Measurements from ENCODE around the gene CSNK1G2. TPM values are rescaled to one million over a fixed set of nuclear protein-coding genes. Genes with fewer than 3 reads are reported as not detected.

The CSNK1G2 gene
- total RNA-seq, 1 experiment from 2014 or later, result 100.0 TPM

DNA sequence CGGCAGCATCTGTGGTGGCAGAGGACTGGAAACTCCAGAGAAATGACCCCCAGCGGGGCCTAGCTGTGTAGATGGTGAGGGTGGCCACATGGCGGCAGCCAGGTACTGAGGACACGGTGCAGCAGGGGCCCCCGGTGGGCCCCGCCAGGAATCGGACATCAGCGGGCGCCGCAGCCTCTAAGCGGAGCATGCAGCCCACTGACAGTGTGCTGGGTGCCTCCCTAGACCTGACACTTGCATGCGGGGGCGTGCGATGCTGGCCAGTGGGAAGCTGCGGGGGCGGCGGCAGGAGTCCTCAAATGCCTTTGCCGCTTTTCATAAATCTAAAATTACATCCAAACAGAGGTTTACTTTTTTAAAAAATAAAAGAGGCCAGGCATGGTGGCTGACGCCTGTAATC lies 19.6 kb upstream of the CSNK1G2 start:
- no peak overlapping the region for H2BK5ac ChIP-seq (ENCODE audit: insufficient read length, low read length)
- no peak overlapping the region for H3K4me3 Mint-ChIP-seq
- H3K9ac ChIP-seq (ENCODE audit: extremely low read depth, insufficient read length, low read length), result no peak overlapping the region
- no peak overlapping the region for H3K27ac Mint-ChIP-seq
- H2BK15ac ChIP-seq (ENCODE audit: low read depth, low read length), result no peak overlapping the region
- H3K23me2 ChIP-seq (ENCODE audit: insufficient read length, low read depth, low read length, poor library complexity, severe bottlenecking), result no peaks in the 10 kb centered on the region
- H3K9me3 Mint-ChIP-seq, result no peaks in the 10 kb centered on the region
- no peaks in the 10 kb centered on the region; the same call in 1 of the 2 replicates for H3K4me1 ChIP-seq (ENCODE audit: insufficient read depth, low read length)
- H4K8ac ChIP-seq (replicated peaks; ENCODE audit: insufficient read length, low read depth, low read length), result no peak overlapping the region
- no peak overlapping the region for H2AK5ac ChIP-seq (ENCODE audit: insufficient read length, low read length)
- H3K79me2 ChIP-seq (ENCODE audit: insufficient read depth, low read length), result no peaks in the 10 kb centered on the region
- H3K27me3 Mint-ChIP-seq (ENCODE audit: low read depth), result no peaks in the 10 kb centered on the region
- no peaks in the 10 kb centered on the region for H3K79me1 ChIP-seq (ENCODE audit: insufficient read depth, low read depth, low read length, poor library complexity, severe bottlenecking)
- H3K36me3 Mint-ChIP-seq (ENCODE audit: insufficient read depth in 1 of 3, low read depth in 3 of 3), result peaks cover 9 to 81% (median 58%) of the 10 kb centered on the region in 3 experiments; a peak in 6 of 7 replicates
- no peak overlapping the region for H3K14ac ChIP-seq (ENCODE audit: insufficient read depth, low read length)
- H3K18ac ChIP-seq (ENCODE audit: insufficient read length, low read depth, low read length), result no peak overlapping the region
- WGBS (ENCODE audit: extremely low coverage, insufficient read length, low lambda C conversion rate), result no CpG with 5 or more reads among the region's 19 CpGs
- H4K20me1 ChIP-seq (ENCODE audit: control insufficient read depth, insufficient read depth, insufficient read length), result no peaks in the 10 kb centered on the region
- no peak overlapping the region for H4K5ac ChIP-seq (ENCODE audit: insufficient read length, low read depth, low read length)
- no peak overlapping the region for H2BK20ac ChIP-seq (ENCODE audit: low read depth, low read length, poor library complexity, severe bottlenecking)
- no peak overlapping the region for H2BK12ac ChIP-seq (ENCODE audit: insufficient read length, low read depth, low read length)
- H2BK120ac ChIP-seq (ENCODE audit: low read depth, low read length, poor library complexity, severe bottlenecking), result no peak overlapping the region
- no peaks in the 10 kb centered on the region for H3K4me1 Mint-ChIP-seq
- no peak for DNase-seq
- no peak overlapping the region for H2AFZ ChIP-seq (ENCODE audit: low read length)
- H3K27me3 ChIP-seq (ENCODE audit: insufficient read depth, low read length), result no peaks in the 10 kb centered on the region
- H3K56ac ChIP-seq (ENCODE audit: insufficient read length, low read depth, low read length), result no peak overlapping the region
- H3K9me3 ChIP-seq (ENCODE audit: control insufficient read depth, low read depth, low read length), result no peaks in the 10 kb centered on the region
- no peak for TF ChIP-seq CTCF (conservative IDR thresholded peaks at IDR 0.05)
- no peak overlapping the region for H3K27ac ChIP-seq (ENCODE audit: insufficient read length, low read depth, low read length)
- H4K91ac ChIP-seq (ENCODE audit: insufficient read length, low read depth, low read length), result no peak overlapping the region
- no peak overlapping the region for H3T11ph ChIP-seq (ENCODE audit: low read length)
- no peak overlapping the region for H3K23ac ChIP-seq (ENCODE audit: insufficient read length, low read depth, low read length)
- H3K4ac ChIP-seq (ENCODE audit: low read depth, low read length), result no peak overlapping the region
- H3K4me2 ChIP-seq (ENCODE audit: insufficient read depth, insufficient read length, low read length), result no peak overlapping the region
